HEK293 (cell line): Measurements from ENCODE around the gene BMAL1.

Experiments used
- ATF2 ChIP-seq: fragments of 450-650 bp; formaldehyde crosslinking; IDR thresholded peaks from 2 replicates; pipeline ENCODE4 v1.5.1; 2016; ENCODE audit warnings: missing biosample characterization, missing genetic modification characterization, low read depth
- CTCF ChIP-seq: fragments of 450-650 bp; formaldehyde crosslinking; IDR thresholded peaks from 2 replicates; pipeline ENCODE4 v1.5.1; 2016; ENCODE audit warnings: missing biosample characterization, missing genetic modification characterization
- GLI4 ChIP-seq: fragments of 450-650 bp; formaldehyde crosslinking; IDR thresholded peaks from 2 replicates; pipeline ENCODE4 v1.5.1; 2016; ENCODE audit warnings: missing biosample characterization, missing genetic modification characterization
- GLIS1 ChIP-seq: fragments of 450-650 bp; formaldehyde crosslinking; IDR thresholded peaks from 2 replicates; pipeline ENCODE4 v1.5.1; 2016; ENCODE audit warnings: missing biosample characterization, missing genetic modification characterization
- IKZF3 ChIP-seq: fragments of 450-650 bp; IDR thresholded peaks from 2 replicates; pipeline ENCODE4 v1.5.0; 2018; ENCODE audit warnings: missing biosample characterization, mild to moderate bottlenecking, missing genetic modification characterization, moderate library complexity
- RBAK ChIP-seq: fragments of 450-650 bp; formaldehyde crosslinking; IDR thresholded peaks from 2 replicates; pipeline ENCODE4 v1.5.1; 2016; ENCODE audit warnings: missing biosample characterization, missing genetic modification characterization
- REST ChIP-seq: fragments of 450-650 bp; formaldehyde crosslinking; IDR thresholded peaks from 2 replicates; pipeline ENCODE4 v1.5.1; 2016; ENCODE audit warnings: missing biosample characterization, missing genetic modification characterization
- YY1 ChIP-seq: fragments of 450-650 bp; formaldehyde crosslinking; IDR thresholded peaks from 2 replicates; pipeline ENCODE4 v1.5.1; 2018; ENCODE audit warnings: missing biosample characterization, missing genetic modification characterization
- ZBTB17 ChIP-seq: fragments of 450-650 bp; formaldehyde crosslinking; IDR thresholded peaks from 2 replicates; pipeline ENCODE4 v1.5.1; 2016; ENCODE audit warnings: missing biosample characterization, missing genetic modification characterization
- ZNF16 ChIP-seq: fragments of 450-650 bp; formaldehyde crosslinking; IDR thresholded peaks from 2 replicates; pipeline ENCODE4 v1.5.1; 2016; ENCODE audit warnings: low read depth, missing biosample characterization, missing genetic modification characterization
- ZNF677 ChIP-seq: fragments of 450-650 bp; IDR thresholded peaks from 2 replicates; pipeline ENCODE4 v1.5.0; 2018; ENCODE audit warnings: missing biosample characterization, mild to moderate bottlenecking, missing genetic modification characterization, moderate library complexity

GRCh38 chr11:13287036-13287435, 9.4 kb downstream of the BMAL1 start:
- TF ChIP-seq ZNF16: no peak
- TF ChIP-seq YY1 (tag by site-specific recombination): no peak
- no peak for TF ChIP-seq REST (tag by site-specific recombination)
- no peak for TF ChIP-seq CTCF (tag by site-specific recombination)
- no peak for TF ChIP-seq GLI4 (tag by site-specific recombination)
- no peak for TF ChIP-seq RBAK (tag by site-specific recombination)
- TF ChIP-seq ATF2 (tag by site-specific recombination): no peak
- no peak for TF ChIP-seq ZBTB17
- TF ChIP-seq GLIS1 (tag by site-specific recombination): no peak
- no peak for TF ChIP-seq ZNF677 (tag by site-specific recombination)
- TF ChIP-seq IKZF3 (tag by site-specific recombination): no peak
